Naive B cell (primary cell): ENCODE measurements around the gene KDM5B. TPM values are rescaled to one million over a fixed set of nuclear protein-coding genes. Genes with fewer than 3 reads are reported as not detected.

Experiments used
- ATAC-seq, 2 donors: fragments of 150-1000 bp; cut with Tn5 transposase; 2 replicates each; pipeline ENCODE4 v1.10.0; 2021; ENCODE audit warnings: low read depth in 2 of 2, mild to moderate bottlenecking in 2 of 2, moderate library complexity in 2 of 2
- DNase-seq: peaks from one replicate; pipeline ENCODE4 v3.0.0; 2022
- H3K27ac Mint-ChIP-seq, 6 donors: one replicate each; pipeline ENCODE4 v1.8.0; 2020 to 2022; ENCODE audit warnings: mild to moderate bottlenecking in 6 of 6, mixed read lengths in 6 of 6, moderate library complexity in 5 of 6, inconsistent platforms in 2 of 6
- H3K27me3 Mint-ChIP-seq, 3 donors: one replicate each; pipeline ENCODE4 v1.8.0; 2021 to 2022; ENCODE audit warnings: mixed read lengths in 3 of 3, mild to moderate bottlenecking in 1 of 3
- H3K36me3 Mint-ChIP-seq, 2 donors: one replicate each; pipeline ENCODE4 v1.8.0; 2020 to 2022; ENCODE audit warnings: mixed read lengths in 2 of 2, inconsistent platforms in 1 of 2, mild to moderate bottlenecking in 1 of 2
- H3K4me1 Mint-ChIP-seq, 3 donors: one replicate each; pipeline ENCODE4 v1.8.0; 2020 to 2022; ENCODE audit warnings: mixed read lengths in 3 of 3, inconsistent platforms in 1 of 3, mild to moderate bottlenecking in 1 of 3, moderate library complexity in 1 of 3
- H3K4me3 Mint-ChIP-seq, 8 donors: one replicate each; pipeline ENCODE4 v1.8.0; 2020 to 2022; ENCODE audit warnings: mild to moderate bottlenecking in 8 of 8, mixed read lengths in 8 of 8, moderate library complexity in 8 of 8, inconsistent platforms in 2 of 8
- H3K9me3 Mint-ChIP-seq, 7 donors: one replicate each; pipeline ENCODE4 v1.8.0; 2020 to 2022; ENCODE audit warnings: mixed read lengths in 7 of 7, mild to moderate bottlenecking in 5 of 7, inconsistent platforms in 2 of 7, moderate library complexity in 1 of 7
- polyA plus RNA-seq, 6 donors: library from polyadenylated mRNA; unstranded; fragments of 300-500 nt; fragmentation: Illumina TruSeq; gene quantifications; one replicate each; pipeline ENCODE4 v1.2.3, GENCODE V29; 2021; ENCODE audit warnings: low read depth in 6 of 6

KDM5B gene
- polyA plus RNA-seq, 6 donors from 2014 or later, result 4.1 to 24.4 (median 17.1) TPM

DNA sequence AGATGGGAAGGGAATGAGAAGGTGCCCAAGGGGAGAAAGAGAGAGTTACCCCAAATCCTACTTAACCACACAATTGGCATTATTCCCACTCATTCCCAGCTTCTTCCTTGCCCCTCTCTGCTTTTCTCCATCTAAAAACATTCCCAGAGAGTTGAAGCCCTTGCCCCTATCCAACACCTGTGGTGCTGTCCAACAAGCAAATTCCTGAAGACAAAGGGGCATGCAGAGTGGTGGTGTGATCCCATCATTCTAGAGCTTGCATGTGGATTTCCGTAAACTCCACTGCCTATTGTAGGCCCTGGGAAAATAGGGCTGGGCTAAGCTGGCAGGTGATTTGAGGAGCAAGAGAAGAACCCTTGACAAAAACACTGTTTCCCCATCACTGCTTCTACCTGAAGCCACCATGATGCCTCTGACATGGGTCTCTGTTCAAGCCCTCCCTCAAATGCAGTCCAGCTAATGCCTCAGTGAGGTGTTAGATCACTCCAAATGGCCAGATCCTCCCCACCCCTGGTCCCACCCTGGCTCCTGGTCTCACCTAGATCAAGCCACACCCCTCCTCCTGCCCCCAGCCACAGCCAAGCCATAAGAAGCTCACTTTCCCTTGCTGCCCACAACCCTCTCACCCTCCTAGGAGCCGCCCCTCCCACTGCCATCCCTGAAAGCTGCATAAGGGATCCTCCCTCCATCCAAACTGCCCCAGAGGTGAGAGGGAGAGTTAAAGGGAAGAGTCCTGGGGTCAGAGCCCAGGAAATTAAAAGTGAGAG, 127.5 kb downstream of the KDM5B start:
- Mint-ChIP-seq H3K4me3 (no peak overlapping the region), H3K27ac (no peak overlapping the region), H3K36me3 (peaks cover 9 to 27% of the 10 kb centered on the region in 2 donors), H3K27me3 (peaks cover 63 to 81% (median 64%) of the 10 kb centered on the region in 3 donors), H3K4me1 (no peaks in the 10 kb centered on the region), H3K9me3 (peaks cover 1 to 22% (median 9%) of the 10 kb centered on the region in 7 donors)
- no peak for ATAC-seq
- no peak for DNase-seq

DNA sequence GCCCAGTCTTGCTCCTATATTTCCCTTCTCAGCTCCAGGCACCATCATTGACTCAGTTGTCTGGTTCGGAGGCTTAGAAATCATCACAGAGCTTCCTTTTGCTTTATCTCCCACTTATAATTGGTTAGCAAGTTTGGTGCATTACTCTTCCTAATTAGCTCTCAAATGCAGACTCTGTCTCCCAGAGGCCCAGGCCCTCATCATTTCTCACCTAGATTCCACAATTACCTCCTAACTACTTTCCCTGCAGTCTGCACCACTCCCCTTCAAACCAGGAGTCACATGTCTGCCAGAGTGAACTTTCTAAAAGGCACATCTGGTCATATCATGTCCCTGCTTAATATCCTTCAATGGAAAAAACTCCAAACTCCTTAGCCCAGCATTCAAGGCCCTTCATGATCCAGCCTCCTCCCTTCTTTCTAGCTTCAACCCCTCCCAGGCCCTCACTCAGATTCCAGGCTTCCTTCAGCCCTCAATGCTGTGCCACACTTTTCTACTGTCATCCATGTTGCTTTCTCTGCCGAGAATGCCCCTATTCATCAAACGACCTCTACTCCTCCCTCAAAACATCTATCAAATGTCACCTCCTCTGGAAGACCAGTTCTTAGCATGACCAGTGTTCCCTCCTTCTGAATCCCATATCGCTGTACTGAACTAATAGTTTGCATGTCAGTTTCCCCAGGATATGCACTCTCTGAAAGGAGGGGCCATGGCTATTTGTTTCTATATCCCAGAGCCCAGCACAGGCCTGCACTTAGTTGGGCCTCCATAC, 128.6 kb downstream of the KDM5B start:
- Mint-ChIP-seq H3K9me3 (peaks cover 1 to 22% (median 9%) of the 10 kb centered on the region in 7 donors), H3K4me1 (no peaks in the 10 kb centered on the region), H3K27ac (no peak overlapping the region), H3K27me3 (peaks cover 62 to 80% (median 64%) of the 10 kb centered on the region in 3 donors), H3K36me3 (peaks cover 9 to 27% of the 10 kb centered on the region in 2 donors), H3K4me3 (no peak overlapping the region)
- no peak for ATAC-seq
- no peak for DNase-seq

DNA sequence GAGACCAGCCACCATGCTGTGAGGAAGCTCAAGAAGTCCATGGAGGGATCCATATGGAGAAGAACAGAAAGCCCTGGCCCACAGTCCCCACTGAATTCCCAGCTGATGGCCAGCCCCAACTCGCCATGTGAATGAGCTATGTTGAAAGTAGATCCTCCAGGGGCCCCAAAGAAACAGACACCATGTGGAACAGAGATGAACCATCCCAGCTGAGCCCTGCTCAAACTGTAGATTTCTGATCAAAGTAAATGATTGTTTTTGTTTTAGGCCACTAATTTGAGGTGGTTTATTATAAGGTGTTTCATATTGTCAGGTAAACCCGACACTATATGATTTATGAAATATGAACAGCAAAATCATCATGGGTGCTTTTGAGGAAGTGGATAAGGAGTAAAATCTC, 130.8 kb downstream of the KDM5B start:
- Mint-ChIP-seq H3K27me3 (peaks cover 52 to 76% (median 62%) of the 10 kb centered on the region in 3 donors), H3K4me3 (no peak overlapping the region), H3K9me3 (peaks cover 3 to 26% (median 12%) of the 10 kb centered on the region in 7 donors), H3K27ac (no peak overlapping the region), H3K4me1 (no peaks in the 10 kb centered on the region), H3K36me3 (peaks cover 9 to 31% of the 10 kb centered on the region in 2 donors)
- DNase-seq (no peak), ATAC-seq (no peak)

Other genes starting within 250 kb of the KDM5B start
- gene SYT2, start 98.0 kb downstream of the KDM5B start, polyA plus RNA-seq, result under 1 TPM in 2 of 6 donors, not detected in 4; 0.11 to 0.12 TPM
- under 1 TPM in 1 of 6 donors, not detected in 5; 0.83 TPM for gene PCAT6, start 2.5 kb upstream of the KDM5B start, polyA plus RNA-seq
- gene RABIF, start 80.7 kb upstream of the KDM5B start, polyA plus RNA-seq, result 10 to 100 TPM; 13.9 to 25.0 (median 19.1) TPM
- gene KLHL12, start 118.8 kb upstream of the KDM5B start, polyA plus RNA-seq, result 10 to 100 TPM; 16.3 to 34.1 (median 25.4) TPM
- gene ADIPOR1, start 149.9 kb upstream of the KDM5B start, polyA plus RNA-seq, result 100 to 1,000 TPM in 4 of 6 donors, 10 to 100 TPM in 2; 81.7 to 162 (median 108) TPM
- gene CYB5R1, start 158.8 kb upstream of the KDM5B start, polyA plus RNA-seq, result 10 to 100 TPM; 51.2 to 74.1 (median 58.9) TPM
- 10 to 100 TPM; 41.0 to 60.3 (median 54.9) TPM for gene TMEM183A, start 199.0 kb upstream of the KDM5B start, polyA plus RNA-seq
- gene PPFIA4, start 218.1 kb upstream of the KDM5B start, polyA plus RNA-seq, result not detected